Measurements from ENCODE around the gene HS3ST3A1.

DNA sequence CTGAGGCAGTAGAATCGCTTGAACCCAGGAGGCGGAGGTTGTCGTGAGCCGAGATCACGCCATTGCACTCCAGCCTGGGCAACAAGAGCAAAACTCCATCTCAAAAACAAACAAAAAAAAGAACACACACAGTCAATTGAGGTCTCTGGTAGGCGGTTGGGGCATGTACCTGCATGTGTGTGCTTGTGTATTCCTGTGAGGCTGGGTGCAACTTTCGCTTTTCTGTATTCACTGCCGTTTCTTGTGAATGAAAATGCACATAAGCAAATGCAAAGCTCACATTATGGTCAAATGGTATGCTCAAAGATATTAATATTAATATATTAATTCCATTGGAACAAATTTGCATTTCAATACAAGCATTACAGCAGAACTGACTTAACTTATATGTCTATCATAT, 20.9 kb downstream of the HS3ST3A1 start:
- TF ChIP-seq POLR2A (IDR thresholded peaks at IDR 0.05; ENCODE audit: low read length) = no peak
- no peak for TF ChIP-seq GATA1 (IDR thresholded peaks at IDR 0.05; ENCODE audit: low read depth, low read length)
